Upper lobe of right lung (tissue), 1 donor: ENCODE measurements around the gene TNPO2. TPM values are rescaled to one million over a fixed set of nuclear protein-coding genes. Genes with fewer than 3 reads are reported as not detected.

Experiments used
- ATAC-seq: fragments of 200-7000 bp; cut with Tn5 transposase; one replicate; pipeline ENCODE4 v1.9.1; 2020; ENCODE audit warnings: mild to moderate bottlenecking, moderate library complexity
- DNase-seq: peaks from one replicate; pipeline ENCODE4 v3.0.0-alpha.2; 2020
- H3K27ac ChIP-seq: fragments of 200-600 bp; one replicate; pipeline ENCODE4 v1.8.0; 2022
- H3K27me3 ChIP-seq: fragments of 200-600 bp; one replicate; pipeline ENCODE4 v1.8.0; 2022; ENCODE audit warnings: mild to moderate bottlenecking
- H3K36me3 ChIP-seq: fragments of 200-600 bp; one replicate; pipeline ENCODE4 v1.8.0; 2022
- H3K4me1 ChIP-seq: fragments of 200-600 bp; one replicate; pipeline ENCODE4 v1.8.0; 2022
- H3K4me3 ChIP-seq: fragments of 200-600 bp; one replicate; pipeline ENCODE4 v1.8.0; 2022; ENCODE audit warnings: mild to moderate bottlenecking
- H3K9me3 ChIP-seq: fragments of 200-600 bp; one replicate; pipeline ENCODE4 v1.8.0; 2022
- CTCF ChIP-seq: fragments of 200-600 bp; IDR thresholded peaks from one replicate; pipeline ENCODE4 v1.8.0; 2022; ENCODE audit warnings: antibody characterized with exemption
- intact Hi-C: fragments of 100-400 bp; cut with DNase I; formaldehyde crosslinking; loops from one replicate; pipeline ENCODE4 v1.11.0; 2022
- total RNA-seq: library from RNA; stranded (reverse); fragmentation: NEBNext Ultra II Directional; extraction: Animal tissue kit (Norgen Biotek cat#: 25700); gene quantifications from one replicate; pipeline ENCODE4 v1.2.1, GENCODE V29; 2021
- donor health status: DM: no; HTN: yes; CAD: no; lungs with severe emphysema.

TNPO2 gene
- total RNA-seq, 1 donor from 2014 or later: 49.0 TPM

- Histone ChIP-seq H3K4me3 (no peak overlapping the region), H3K27me3 (no peaks in the 10 kb centered on the region), H3K4me1 (peaks cover 10% of the 10 kb centered on the region), H3K36me3 (peaks cover 78% of the 10 kb centered on the region), H3K9me3 (no peaks in the 10 kb centered on the region), H3K27ac (no peak overlapping the region)
- TF ChIP-seq CTCF: peak; percentile 86
- DNase-seq: peak; percentile 90
- intact Hi-C loops: loop anchor here (10.0 kb wide), 1 partner anchor 112 kb away; no protein-coding TSS in a partner anchor
- peak; percentile 81 for ATAC-seq
Measured at GRCh38 chr19:12676384-12676792, 47.3 kb downstream of the TNPO2 start.

- Histone ChIP-seq H3K36me3 (peaks cover 78% of the 10 kb centered on the region), H3K4me1 (peaks cover 10% of the 10 kb centered on the region), H3K27ac (no peak overlapping the region), H3K9me3 (no peaks in the 10 kb centered on the region), H3K27me3 (no peaks in the 10 kb centered on the region), H3K4me3 (no peak overlapping the region)
- no peak for TF ChIP-seq CTCF
- intact Hi-C loops: loop anchor here (10.0 kb wide), 1 partner anchor 111 kb away; no protein-coding TSS in a partner anchor
- ATAC-seq (no peak), DNase-seq (no peak)
Measured at GRCh38 chr19:12675940-12676339, 47.8 kb downstream of the TNPO2 start.

- intact Hi-C loops: loop anchor here (10.0 kb wide), 1 partner anchor 111 kb away; no protein-coding TSS in a partner anchor
- peaks cover 78% of the 10 kb centered on the region for H3K36me3 ChIP-seq
- no peak for ATAC-seq
Measured at GRCh38 chr19:12675399-12675798, 48.3 kb downstream of the TNPO2 start.

GRCh38 chr19:12672744-12673143 is 51.0 kb downstream of the TNPO2 start:
- Histone ChIP-seq H3K4me3 (no peak overlapping the region), H3K27me3 (no peaks in the 10 kb centered on the region), H3K4me1 (peaks cover 23% of the 10 kb centered on the region), H3K9me3 (no peaks in the 10 kb centered on the region), H3K27ac (no peak overlapping the region), H3K36me3 (peaks cover 55% of the 10 kb centered on the region)
- no peak for ATAC-seq
- intact Hi-C loops: loop anchor here (10.0 kb wide), 1 partner anchor 108 kb away; no protein-coding TSS in a partner anchor
- TF ChIP-seq CTCF: no peak
- DNase-seq: no peak

More at GRCh38 chr19:12675399-12675798, 48.3 kb downstream of the TNPO2 start:
- Histone ChIP-seq H3K27me3 (no peaks in the 10 kb centered on the region), H3K4me3 (no peak overlapping the region), H3K27ac (no peak overlapping the region), H3K4me1 (peaks cover 12% of the 10 kb centered on the region), H3K9me3 (no peaks in the 10 kb centered on the region)
- no peak for TF ChIP-seq CTCF
- no peak for DNase-seq

- intact Hi-C loops: loop anchor here (10.0 kb wide), 1 partner anchor 106 kb away; no protein-coding TSS in a partner anchor
- Histone ChIP-seq H3K27me3 (no peaks in the 10 kb centered on the region), H3K36me3 (peaks cover 32% of the 10 kb centered on the region), H3K9me3 (no peaks in the 10 kb centered on the region), H3K4me3 (peak overlapping the region; percentile 92), H3K4me1 (peaks cover 37% of the 10 kb centered on the region), H3K27ac (peak overlapping the region; percentile 98)
- TF ChIP-seq CTCF: no peak
- no peak for DNase-seq
- ATAC-seq: no peak
Measured at GRCh38 chr19:12670159-12670928, 53.4 kb downstream of the TNPO2 start.
